GM23248 (cell line): ENCODE results near the gene LAMB1. TPM values are rescaled to one million over a fixed set of nuclear protein-coding genes. Genes with fewer than 3 reads are reported as not detected.
A peak's percentile ranks its signal among the peaks of the same experiment; 100 is the strongest.

Source experiments
- DNase-seq: peaks from one replicate; pipeline ENCODE4 v3.0.0-alpha.2; 2015
- H2AFZ ChIP-seq: fragments of 200-600 bp; sonication (generic); 2 replicates; pipeline ENCODE4 v1.6.1; 2016; ENCODE audit warnings: antibody characterized with exemption
- H3F3A ChIP-seq: fragments of 200-600 bp; sonication (generic); 2 replicates; pipeline ENCODE4 v1.6.1; 2016; ENCODE audit warnings: mild to moderate bottlenecking, antibody characterized with exemption, mixed run types; ENCODE audit not compliant: insufficient read depth
- H3K27ac ChIP-seq: fragments of 200-600 bp; sonication (generic); 2 replicates; pipeline ENCODE4 v1.5.1; 2016; ENCODE audit warnings: mild to moderate bottlenecking
- H3K27me3 ChIP-seq: fragments of 200-600 bp; sonication (generic); replicated peaks from 2 replicates; pipeline ENCODE4 v1.6.1; 2016; ENCODE audit warnings: mild to moderate bottlenecking; ENCODE audit not compliant: insufficient read depth
- H3K36me3 ChIP-seq: fragments of 200-600 bp; sonication (generic); 2 replicates; pipeline ENCODE4 v1.6.1; 2016; ENCODE audit warnings: low read depth, mild to moderate bottlenecking
- H3K4me1 ChIP-seq: fragments of 200-600 bp; sonication (generic); 2 replicates; pipeline ENCODE4 v1.6.1; 2016; ENCODE audit warnings: mild to moderate bottlenecking; ENCODE audit not compliant: insufficient read depth
- H3K4me2 ChIP-seq: fragments of 200-600 bp; sonication (generic); one replicate; pipeline ENCODE4 v1.6.1; 2016; ENCODE audit warnings: mild to moderate bottlenecking; ENCODE audit not compliant: unreplicated experiment
- H3K4me3 ChIP-seq: fragments of 200-600 bp; sonication (generic); 2 replicates; pipeline ENCODE4 v1.5.1; 2016; ENCODE audit warnings: mild to moderate bottlenecking
- H3K79me2 ChIP-seq: fragments of 200-600 bp; sonication (generic); 2 replicates; pipeline ENCODE4 v1.6.1; 2016; ENCODE audit warnings: mild to moderate bottlenecking; ENCODE audit not compliant: insufficient read depth
- H3K9ac ChIP-seq: fragments of 200-600 bp; sonication (generic); 2 replicates; pipeline ENCODE4 v1.6.1; 2016; ENCODE audit warnings: mild to moderate bottlenecking
- H3K9me2 ChIP-seq: fragments of 200-600 bp; sonication (generic); 2 replicates; pipeline ENCODE4 v1.6.1; 2016; ENCODE audit warnings: mixed run types, mild to moderate bottlenecking, moderate library complexity; ENCODE audit not compliant: insufficient read depth
- H3K9me3 ChIP-seq: fragments of 200-600 bp; sonication (generic); one replicate; pipeline ENCODE4 v1.6.1; 2017; ENCODE audit warnings: low read depth
- H4K20me1 ChIP-seq: fragments of 200-600 bp; sonication (generic); 2 replicates; pipeline ENCODE4 v1.6.0; 2016; ENCODE audit not compliant: insufficient read depth
- EZH2 ChIP-seq: fragments of 200-600 bp; sonication (generic); IDR thresholded peaks from 2 replicates; pipeline ENCODE4 v1.6.1; 2018; ENCODE audit warnings: antibody characterized with exemption, mild to moderate bottlenecking; ENCODE audit not compliant: insufficient read depth, poor library complexity, severe bottlenecking
- EZH2phosphoT487 ChIP-seq: fragments of 200-600 bp; sonication (generic); IDR thresholded peaks from 2 replicates; pipeline ENCODE4 v1.6.1; 2018; ENCODE audit warnings: antibody characterized with exemption, moderate library complexity, mild to moderate bottlenecking, low read depth; ENCODE audit not compliant: insufficient read depth
- WGBS, 2 experiments: methylation state at CpG; one replicate each; pipeline ENCODE4 v1.1.6; 2015 to 2017; ENCODE audit warnings: low lambda C conversion rate in 2 of 2, low coverage in 1 of 2; ENCODE audit errors: missing lambda C conversion rate in 2 of 2; 5-methylcytosine and 5-hydroxymethylcytosine counted together
- in situ Hi-C: fragments of 300-500 bp; cut with MboI; formaldehyde crosslinking; loops from 2 replicates; pipeline ENCODE4 v1.15.0; 2020
- polyA plus RNA-seq: library from polyadenylated mRNA; unstranded; fragments of >200 nt; fragmentation: Nextera tagmentation; extraction: Ambion mirVana; gene quantifications from 2 replicates; pipeline ENCODE4 v1.2.1, GENCODE V29; 2016
- total RNA-seq: library from RNA; depleted of rRNA; stranded (reverse); fragments of >200 nt; shearing (Covaris generic); gene quantifications from 2 replicates; pipeline ENCODE4 v1.2.3, GENCODE V29; 2014

LAMB1 gene
- total and polyA plus RNA-seq, 2 experiments from 2014 or later, result 108 to 135 TPM

DNA sequence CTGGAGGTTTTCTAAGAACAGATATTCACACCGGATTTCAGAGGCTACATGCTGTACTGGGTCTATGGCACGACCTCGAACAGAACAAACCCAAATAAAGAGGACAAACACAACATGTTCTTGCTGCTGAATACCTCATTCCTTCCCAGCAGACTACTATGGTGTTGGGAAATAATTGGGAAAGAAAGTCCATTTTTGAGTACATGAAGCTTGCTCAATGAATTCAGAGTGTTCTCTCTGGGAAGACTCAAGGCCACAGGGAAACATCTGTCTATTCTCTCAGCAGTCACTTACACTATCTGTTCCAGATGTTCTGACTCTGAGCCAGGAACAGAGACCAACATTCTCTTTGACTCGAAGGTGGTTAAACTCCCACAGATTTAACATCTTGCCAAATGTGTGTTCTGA, 30.9 kb downstream of the LAMB1 start:
- peak overlapping the region; percentile 71 for H3K27ac ChIP-seq
- H3K79me2 ChIP-seq, result peaks cover 4% of the 10 kb centered on the region; the same call in 1 of the 2 replicates
- H3K4me1 ChIP-seq, result peaks cover 26% of the 10 kb centered on the region
- H3K4me2 ChIP-seq, result peak overlapping the region; percentile 76
- in situ Hi-C loops, result no loop called here
- no peaks in the 10 kb centered on the region for H3K9me3 ChIP-seq
- peaks cover 37% of the 10 kb centered on the region for H3K36me3 ChIP-seq
- no peaks in the 10 kb centered on the region for H3K27me3 ChIP-seq
- DNase-seq, result peak; percentile 84
- TF ChIP-seq EZH2phosphoT487 (no peak), EZH2 (no peak)
- WGBS, 2 experiments, result 1 to 2% methylated on average over 4 of the region's 4 CpGs
- H2AFZ ChIP-seq, result no peak overlapping the region
- H3F3A ChIP-seq, result peaks cover 67% of the 10 kb centered on the region
- no peaks in the 10 kb centered on the region for H4K20me1 ChIP-seq
- H3K4me3 ChIP-seq, result 0 out of 2 replicates have a peak overlapping the region, but pooled peaks have one; percentile 10
- H3K9me2 ChIP-seq, result no peaks in the 10 kb centered on the region
- H3K9ac ChIP-seq, result peak overlapping the region; percentile 33

DNA sequence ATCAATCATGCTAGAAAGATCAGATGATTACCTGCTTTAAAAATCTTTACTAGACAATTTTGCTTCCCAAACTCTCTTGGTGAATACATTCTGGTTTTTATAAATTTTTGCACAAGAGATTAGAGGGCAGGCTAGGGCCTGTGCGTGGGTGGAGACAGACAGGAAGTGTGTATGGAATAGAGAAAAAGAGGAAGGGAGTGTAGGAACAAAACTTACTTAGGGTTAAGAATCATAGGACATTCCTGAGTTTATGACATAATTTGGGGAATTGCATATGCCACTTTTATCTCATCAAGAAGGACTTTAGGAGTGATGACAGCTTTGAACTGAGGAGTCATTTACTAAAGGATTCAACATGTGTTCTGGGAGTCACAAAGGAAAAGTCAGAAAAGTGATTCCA, 31.3 kb downstream of the LAMB1 start:
- peaks cover 37% of the 10 kb centered on the region for H3K36me3 ChIP-seq
- no peaks in the 10 kb centered on the region for H4K20me1 ChIP-seq
- H3K9ac ChIP-seq, result peak overlapping the region; percentile 33

GRCh38 chr7:107971100-107971499, 31.9 kb downstream of the LAMB1 start:
- no peak for TF ChIP-seq EZH2
- peaks cover 76% of the 10 kb centered on the region for H3F3A ChIP-seq
- DNase-seq, result no peak
- peak overlapping the region; percentile 76 for H3K4me2 ChIP-seq
- peaks cover 36% of the 10 kb centered on the region for H3K4me1 ChIP-seq
- in situ Hi-C loops, result no loop called here
- H3K36me3 ChIP-seq, result peaks cover 37% of the 10 kb centered on the region
- H3K9me2 ChIP-seq, result no peaks in the 10 kb centered on the region
- WGBS, 2 experiments, result 97% methylated on average over 3 of the region's 3 CpGs
- H3K9ac ChIP-seq, result no peak overlapping the region
- H3K4me3 ChIP-seq, result no peak overlapping the region
- H3K27me3 ChIP-seq, result no peaks in the 10 kb centered on the region
- H3K9me3 ChIP-seq, result no peaks in the 10 kb centered on the region
- H3K27ac ChIP-seq, result peak overlapping the region; percentile 71
- no peaks in the 10 kb centered on the region for H4K20me1 ChIP-seq
- H2AFZ ChIP-seq, result no peak overlapping the region
- H3K79me2 ChIP-seq, result peaks cover 4% of the 10 kb centered on the region; the same call in 1 of the 2 replicates

More for the DNA sequence above, 31.3 kb downstream of the LAMB1 start:
- WGBS, 2 experiments, result 0 to 6% methylated on average over 1 of the region's 1 CpG
- Histone ChIP-seq H3F3A (peaks cover 72% of the 10 kb centered on the region), H3K4me3 (peak overlapping the region; percentile 10; the same call in 1 of the 2 replicates), H3K79me2 (peaks cover 4% of the 10 kb centered on the region; the same call in 1 of the 2 replicates), H3K4me2 (peak overlapping the region; percentile 76), H3K4me1 (peaks cover 31% of the 10 kb centered on the region), H2AFZ (no peak overlapping the region), H3K27me3 (no peaks in the 10 kb centered on the region), H3K9me3 (no peaks in the 10 kb centered on the region), H3K27ac (peak overlapping the region; percentile 71), H3K9me2 (no peaks in the 10 kb centered on the region)
- DNase-seq, result peak; percentile 58
- in situ Hi-C loops, result no loop called here
- TF ChIP-seq EZH2, result no peak
- no peak for TF ChIP-seq EZH2phosphoT487

DNA sequence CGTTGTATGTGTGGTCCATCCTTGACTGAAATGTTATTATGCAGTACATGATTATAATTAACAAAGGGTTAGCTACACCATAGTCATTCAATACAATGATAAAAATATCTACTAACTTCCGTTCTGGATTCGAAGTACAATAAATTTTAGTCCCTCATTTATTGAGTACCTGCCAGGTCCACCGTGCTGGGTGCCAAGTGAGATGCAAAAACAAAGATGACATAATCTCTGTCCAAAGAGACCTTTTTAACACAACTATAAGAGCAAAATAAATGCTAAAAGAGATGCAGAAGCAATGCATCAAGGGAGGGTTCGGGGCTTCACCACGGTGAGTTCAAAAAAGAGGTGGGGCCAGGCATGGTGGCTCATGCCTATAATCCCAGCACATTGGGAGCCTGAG, 33.1 kb downstream of the LAMB1 start:
- Histone ChIP-seq H3K9me3 (no peaks in the 10 kb centered on the region), H3K4me2 (no peak overlapping the region), H3K79me2 (peaks cover 11% of the 10 kb centered on the region), H3K27ac (no peak overlapping the region), H3F3A (peaks cover 65% of the 10 kb centered on the region), H3K9me2 (no peaks in the 10 kb centered on the region), H2AFZ (no peak overlapping the region), H3K9ac (no peak overlapping the region), H3K36me3 (peaks cover 26% of the 10 kb centered on the region), H3K4me3 (no peak overlapping the region), H4K20me1 (no peaks in the 10 kb centered on the region), H3K4me1 (peaks cover 38% of the 10 kb centered on the region), H3K27me3 (no peaks in the 10 kb centered on the region)
- DNase-seq, result no peak
- 56 to 61% methylated on average over 6 of the region's 6 CpGs for WGBS, 2 experiments
- TF ChIP-seq EZH2phosphoT487, result no peak
- no peak for TF ChIP-seq EZH2
- in situ Hi-C loops, result no loop called here

GRCh38 chr7:107968449-107968848, 34.5 kb downstream of the LAMB1 start:
- Histone ChIP-seq H3K9me2 (no peaks in the 10 kb centered on the region), H3K79me2 (peaks cover 11% of the 10 kb centered on the region), H3K4me2 (no peak overlapping the region), H3K9ac (no peak overlapping the region), H3K27ac (no peak overlapping the region), H3K4me1 (peaks cover 38% of the 10 kb centered on the region), H2AFZ (no peak overlapping the region), H3F3A (peaks cover 55% of the 10 kb centered on the region), H3K27me3 (no peaks in the 10 kb centered on the region), H3K9me3 (no peaks in the 10 kb centered on the region), H3K4me3 (no peak overlapping the region), H4K20me1 (no peaks in the 10 kb centered on the region), H3K36me3 (peaks cover 27% of the 10 kb centered on the region)
- TF ChIP-seq EZH2phosphoT487, result no peak
- TF ChIP-seq EZH2, result no peak
- in situ Hi-C loops, result no loop called here
- WGBS, 2 experiments, result 86 to 95% methylated on average over 3 of the region's 3 CpGs
- DNase-seq, result no peak
